Measurements from ENCODE around the gene PPP6R2.

DNA sequence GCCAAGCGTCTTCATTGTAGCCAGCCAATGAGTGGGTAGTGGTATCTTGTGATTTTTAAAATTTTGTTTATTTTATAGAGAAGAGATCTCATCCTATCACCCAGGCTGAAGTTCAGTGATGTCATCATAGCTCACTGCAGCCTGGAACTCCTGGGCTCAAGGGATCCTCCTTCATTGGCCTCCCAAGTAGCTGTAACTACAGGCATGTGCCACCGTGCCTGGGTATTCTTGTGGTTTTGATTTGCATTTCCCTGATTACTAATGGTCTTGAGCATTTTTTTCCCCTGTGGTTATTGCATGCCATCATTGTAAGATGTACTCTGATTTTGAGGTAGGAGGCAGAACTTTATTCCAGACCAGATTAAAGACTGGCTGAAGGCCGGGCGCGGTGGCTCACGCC is 13.9 kb upstream of the PPP6R2 start:
- TF ChIP-seq ZNF274 (IDR thresholded peaks at IDR 0.05; ENCODE audit: low read depth, low read length) (no peak), SUZ12 (IDR thresholded peaks at IDR 0.05; ENCODE audit: extremely low read depth, insufficient read depth, insufficient read length) (no peak), YY1 (IDR thresholded peaks at IDR 0.05; ENCODE audit: insufficient read depth, insufficient read length) (no peak)

All from NT2/D1 (cell line).